A549 (cell line): ENCODE measurements around the gene LIPN. TPM values are rescaled to one million over a fixed set of nuclear protein-coding genes. Genes with fewer than 3 reads are reported as not detected.
A peak's percentile ranks its signal among the peaks of the same experiment; 100 is the strongest.

ENCODE experiments used
- ATAC-seq, 2 experiments: fragments of 200-7000 bp in 1 of 2; fragments of >200 bp in 1 of 2; cut with Nextera tagmentation in 1 of 2; cut with Tn5 transposase in 1 of 2; 3 replicates each; pipeline versions ENCODE4 v1.8.0 to v1.9.1; 2018 to 2020; ENCODE audit warnings: mild to moderate bottlenecking in 1 of 2, moderate library complexity in 1 of 2
- CTCF ChIA-PET: fragments of 300-600 bp; sonication (Branson Sonifier 250); formaldehyde crosslinking; extraction: SDS; loops from one replicate; lab custom pipeline; 2021; ENCODE audit warnings: antibody characterized with exemption, inconsistent platforms; lab: Yijun Ruan, JAX
- POLR2A ChIA-PET: fragments of 350-600 bp; formaldehyde crosslinking; extraction: SDS; loops from one replicate; lab custom pipeline; 2021; ENCODE audit warnings: antibody characterized with exemption, inconsistent platforms; lab: Yijun Ruan, JAX
- DNase-seq, 2 experiments: peaks; one replicate each; pipeline versions ENCODE4 v3.0.0 to v3.0.0-alpha.2; 2011 to 2016; ENCODE audit warnings: low read depth in 1 of 2, low spot score in 1 of 2
- FAIRE-seq: peaks from 2 replicates; lab custom pipeline; 2011; peaks lifted over from hg19 to GRCh38; lab: Jason Lieb, UNC
- H3K27ac ChIP-seq, 2 experiments: fragments of >200 bp; sonication (Bioruptor Twin); formaldehyde crosslinking; 3 replicates each; pipeline ENCODE4 v1.5.1; 2016 to 2017
- H3K4me1 ChIP-seq: fragments of >200 bp; sonication (Bioruptor Twin); formaldehyde crosslinking; 3 replicates; pipeline ENCODE4 v1.6.1; 2016
- H3K4me2 ChIP-seq: fragments of >200 bp; sonication (Bioruptor Twin); formaldehyde crosslinking; 3 replicates; pipeline ENCODE4 v1.6.1; 2016
- H3K4me3 ChIP-seq: fragments of >200 bp; sonication (Bioruptor Twin); formaldehyde crosslinking; 3 replicates; pipeline ENCODE4 v1.5.1; 2016
- H3K9me3 ChIP-seq: fragments of >200 bp; sonication (Bioruptor Twin); formaldehyde crosslinking; 3 replicates; pipeline ENCODE4 v1.6.1; 2016
- ATOH8 ChIP-seq: fragments of 250-450 bp; sonication (Bioruptor Pico); IDR thresholded peaks from 2 replicates; pipeline ENCODE4 v1.5.0; 2020; ENCODE audit warnings: low read depth, mild to moderate bottlenecking, moderate library complexity
- CBX2 ChIP-seq: fragments of 200-600 bp; sonication (generic); IDR thresholded peaks from 2 replicates; pipeline ENCODE4 v1.6.1; 2016; ENCODE audit warnings: low read depth, mild to moderate bottlenecking, borderline replicate concordance
- CBX8 ChIP-seq: fragments of 200-600 bp; sonication (generic); IDR thresholded peaks from 2 replicates; pipeline ENCODE4 v1.6.1; 2016
- CTCF ChIP-seq: fragments of >200 bp; sonication (Bioruptor Twin); formaldehyde crosslinking; IDR thresholded peaks from 3 replicates; pipeline ENCODE4 v1.5.1; 2016
- EHF ChIP-seq: fragments of 250-450 bp; sonication (Bioruptor Pico); IDR thresholded peaks from 2 replicates; pipeline ENCODE4 v1.5.0; 2020; ENCODE audit warnings: mild to moderate bottlenecking
- EP300 ChIP-seq, 2 experiments: fragments of >200 bp; sonication (Bioruptor Twin); formaldehyde crosslinking; IDR thresholded peaks; 2 replicates in 1 of 2; 3 replicates in 1 of 2; pipeline ENCODE4 v1.6.1; 2016 to 2017
- ESRRA ChIP-seq: fragments of 150-350 bp; IDR thresholded peaks from 2 replicates; pipeline ENCODE4 v1.6.1; 2014; ENCODE audit warnings: mild to moderate bottlenecking, low read length, borderline replicate concordance
- FOSB ChIP-seq: fragments of 250-450 bp; sonication (Bioruptor Pico); IDR thresholded peaks from 2 replicates; pipeline ENCODE4 v1.5.0; 2020; ENCODE audit warnings: mild to moderate bottlenecking, moderate library complexity
- FOSL2 ChIP-seq, 2 experiments: fragments of 450-650 bp in 1 of 2; fragments of >200 bp in 1 of 2; sonication (Bioruptor Twin) in 1 of 2; formaldehyde crosslinking; IDR thresholded peaks; 2 replicates each; pipeline versions ENCODE4 v1.5.0 to v1.6.1; 2016 to 2020; ENCODE audit warnings: mild to moderate bottlenecking in 1 of 2, moderate library complexity in 1 of 2
- FOXS1 ChIP-seq: fragments of 250-450 bp; sonication (Bioruptor Pico); IDR thresholded peaks from 2 replicates; pipeline ENCODE4 v1.5.0; 2020; ENCODE audit warnings: mild to moderate bottlenecking, moderate library complexity
- HOXA7 ChIP-seq: fragments of 250-450 bp; sonication (Bioruptor Pico); IDR thresholded peaks from 2 replicates; pipeline ENCODE4 v1.5.0; 2020; ENCODE audit warnings: mild to moderate bottlenecking, moderate library complexity
- MAFK ChIP-seq: fragments of 450-650 bp; IDR thresholded peaks from 2 replicates; pipeline ENCODE4 v1.6.1; 2014; ENCODE audit not compliant: partially characterized antibody
- MAX ChIP-seq: IDR thresholded peaks from 2 replicates; pipeline ENCODE4 v1.6.1; 2012
- PHF8 ChIP-seq: fragments of 200-600 bp; sonication (generic); IDR thresholded peaks from 2 replicates; pipeline ENCODE4 v1.6.1; 2016; ENCODE audit warnings: low read depth, mild to moderate bottlenecking, antibody characterized with exemption, moderate library complexity, borderline replicate concordance
- POLR2AphosphoS2 ChIP-seq: conservative IDR thresholded peaks from 2 replicates; pipeline ENCODE4 v1.6.1; 2012; ENCODE audit warnings: low read length, improper control_type of control experiment, inconsistent platforms
- RAD21 ChIP-seq, 2 experiments: fragments of >200 bp in 1 of 2; sonication (Bioruptor Twin) in 1 of 2; formaldehyde crosslinking in 1 of 2; IDR thresholded peaks in 1 of 2; conservative IDR thresholded peaks in 1 of 2; 2 replicates in 1 of 2; 3 replicates in 1 of 2; pipeline ENCODE4 v1.6.1; 2012 to 2018; ENCODE audit warnings: inconsistent platforms in 1 of 2
- RCOR1 ChIP-seq: fragments of 150-350 bp; IDR thresholded peaks from 2 replicates; pipeline ENCODE4 v1.6.1; 2014; ENCODE audit warnings: antibody characterized with exemption, low read length, low read depth
- REST ChIP-seq: fragments of 200-600 bp; sonication (generic); IDR thresholded peaks from 2 replicates; pipeline ENCODE4 v1.6.1; 2016; ENCODE audit warnings: antibody characterized with exemption, mild to moderate bottlenecking, moderate library complexity
- SMC3 ChIP-seq: fragments of >200 bp; sonication (Bioruptor Twin); formaldehyde crosslinking; IDR thresholded peaks from 3 replicates; pipeline ENCODE4 v1.6.1; 2018; ENCODE audit warnings: inconsistent platforms
- ZNF302 ChIP-seq: fragments of 250-450 bp; sonication (Bioruptor Pico); IDR thresholded peaks from 2 replicates; pipeline ENCODE4 v1.9.0; 2021; ENCODE audit warnings: inconsistent platforms, mild to moderate bottlenecking, moderate library complexity
- ZSCAN20 ChIP-seq: fragments of 250-450 bp; sonication (Bioruptor Pico); IDR thresholded peaks from 2 replicates; pipeline ENCODE4 v1.8.0; 2022; ENCODE audit warnings: mild to moderate bottlenecking, moderate library complexity
- WGBS: methylation state at CpG from one replicate; pipeline ENCODE4 v1.1.6; 2017; ENCODE audit errors: missing lambda C conversion rate; 5-methylcytosine and 5-hydroxymethylcytosine counted together
- polyA plus RNA-seq, 4 experiments: library from polyadenylated mRNA; depleted of rRNA in 3 of 4; stranded (reverse); fragments of >200 nt; fragmentation: RNase III in 1 of 4; extraction: RNeasy Plus Mini Kit Qiagen cat#74134 plus additional on column Dnase treatment in 1 of 4; gene quantifications; 2 replicates in 3 of 4; 3 replicates in 1 of 4; pipeline ENCODE4 v1.2.3, GENCODE V29; 2011 to 2017

Gene LIPN
- polyA plus RNA-seq, 2 of the 4 experiments (the other 2 are of a cell fraction) = not detected

- Histone ChIP-seq H3K4me3 (no peak overlapping the region), H3K4me1 (peaks cover 11% of the 10 kb centered on the region; the same call in 2 of the 3 replicates), H3K9me3 (no peaks in the 10 kb centered on the region), H3K27ac (no peak overlapping the region), H3K4me2 (no peak overlapping the region; the same call in 2 of the 3 replicates)
- ATAC-seq (no peak), FAIRE-seq (no peak), DNase-seq (no peak)
- ChIA-PET CTCF (interaction anchor here (0.7 to 5.1 kb wide), 17 partner anchors 11 to 245 kb away, joined by 3 to 45 read pairs (median 5); no protein-coding TSS in a partner anchor), POLR2A (no interaction called here)
- no peak for TF ChIP-seq REST
- no peak for TF ChIP-seq HOXA7 (CRISPR knock-in tag)
- TF ChIP-seq EP300 (IDR thresholded peaks at IDR 0.05) = no peak
- no peak for TF ChIP-seq PHF8
- TF ChIP-seq ZNF302 = no peak
- no peak for TF ChIP-seq ATOH8 (CRISPR knock-in tag)
- TF ChIP-seq ESRRA = no peak
- TF ChIP-seq MAFK = no peak
- TF ChIP-seq FOSL2 (IDR thresholded peaks at IDR 0.05) = no peak
- TF ChIP-seq FOSL2 (CRISPR knock-in tag; IDR thresholded peaks at IDR 0.05) = no peak
- TF ChIP-seq RCOR1 = no peak
- 59% methylated on average over 4 of the region's 4 CpGs for WGBS
These were observed 49.8 kb downstream of the LIPN start for GRCh38 chr10:88809621-88810020.

GRCh38 chr10:88810196-88810961 is 50.6 kb downstream of the LIPN start:
- FAIRE-seq (no peak), DNase-seq (peak; percentile 31 to 79), ATAC-seq (peak; percentile 91 to 94)
- H3K27ac ChIP-seq = no peak overlapping the region
- no peak for TF ChIP-seq ZSCAN20
- peak; percentile 79 for TF ChIP-seq SMC3
- TF ChIP-seq CBX2 = no peak
- no peak for TF ChIP-seq ZNF302
- no peak for TF ChIP-seq CBX8
- TF ChIP-seq FOXS1 (CRISPR knock-in tag) = no peak
- TF ChIP-seq MAX = 0 out of 2 replicates have a peak, but pooled peaks have one; percentile 38
- TF ChIP-seq POLR2AphosphoS2 = no peak
- no peak for TF ChIP-seq FOSB (CRISPR knock-in tag)
- peak; percentile 71 to 74 for TF ChIP-seq RAD21 (conservative IDR thresholded peaks at IDR 0.05 in 1 of 2, IDR thresholded peaks at IDR 0.05 in 1 of 2)
- TF ChIP-seq CTCF = peak; percentile 81
- TF ChIP-seq EHF = no peak
- H3K9me3 ChIP-seq = no peaks in the 10 kb centered on the region
- ChIA-PET POLR2A (no interaction called here), CTCF (interaction anchor here (0.6 to 5.1 kb wide), 53 partner anchors 10 to 1085 kb away, joined by 3 to 45 read pairs (median 4); partner anchors contain the start of gene RNLS)
- WGBS = 20% methylated on average over 5 of the region's 5 CpGs
- peak overlapping the region; percentile 47 for H3K4me2 ChIP-seq
- H3K4me1 ChIP-seq = peaks cover 9% of the 10 kb centered on the region; the same call in 2 of the 3 replicates
- H3K4me3 ChIP-seq = no peak overlapping the region
